ENCODE data around the gene XIRP2.
"Not testable (repeated sequence)": the region's sequence is repeated elsewhere in the genome, so short reads cannot be mapped to it uniquely, and the experiment has no call there.

Gene XIRP2

GRCh38 chr2:167059173-167059572, 170.9 kb downstream of the XIRP2 start:
- DNase-seq = no peak

- no peak for DNase-seq
These were observed 181.6 kb downstream of the XIRP2 start for GRCh38 chr2:167069855-167070254.

- not testable (repeated sequence) for DNase-seq
These were observed 187.4 kb downstream of the XIRP2 start for GRCh38 chr2:167075708-167076107.

GRCh38 chr2:167098931-167099330, 210.7 kb downstream of the XIRP2 start:
- DNase-seq = not testable (repeated sequence)

GRCh38 chr2:167100506-167100905, 212.2 kb downstream of the XIRP2 start:
- no peak for DNase-seq

- no peak for DNase-seq
These were observed 214.9 kb downstream of the XIRP2 start for GRCh38 chr2:167103028-167103756.

- no peak for DNase-seq
These were observed 215.5 kb downstream of the XIRP2 start for GRCh38 chr2:167103757-167104133.

- no peak for DNase-seq
These were observed 216.4 kb downstream of the XIRP2 start for GRCh38 chr2:167104691-167105090.

- not testable (repeated sequence) for DNase-seq
These were observed 221.4 kb downstream of the XIRP2 start for GRCh38 chr2:167109682-167110081.

GRCh38 chr2:167110345-167110744, 222.1 kb downstream of the XIRP2 start:
- DNase-seq = no peak

- DNase-seq = no peak
These were observed 225.7 kb downstream of the XIRP2 start for GRCh38 chr2:167114018-167114417.

GRCh38 chr2:167115541-167115940, 227.3 kb downstream of the XIRP2 start:
- no peak for DNase-seq

GRCh38 chr2:167122389-167122788, 234.1 kb downstream of the XIRP2 start:
- no peak for DNase-seq

GRCh38 chr2:167126165-167126564, 237.9 kb downstream of the XIRP2 start:
- DNase-seq = no peak

- DNase-seq = no peak
These were observed 238.9 kb downstream of the XIRP2 start for GRCh38 chr2:167127135-167127534.

- no peak for DNase-seq
These were observed 239.8 kb downstream of the XIRP2 start for GRCh38 chr2:167128130-167128529.

- DNase-seq = no peak
These were observed 243.8 kb downstream of the XIRP2 start for GRCh38 chr2:167132066-167132465.

- DNase-seq = no peak
These were observed 244.8 kb downstream of the XIRP2 start for GRCh38 chr2:167132906-167133555.

GRCh38 chr2:167133614-167134013, 245.3 kb downstream of the XIRP2 start:
- DNase-seq = no peak

GRCh38 chr2:167134381-167135072, 246.2 kb downstream of the XIRP2 start:
- no peak for DNase-seq

GRCh38 chr2:167135706-167136105, 247.4 kb downstream of the XIRP2 start:
- no peak for DNase-seq

GRCh38 chr2:167136879-167137596, 248.8 kb downstream of the XIRP2 start:
- DNase-seq = no peak

- DNase-seq = no peak
These were observed 252.1 kb downstream of the XIRP2 start for GRCh38 chr2:167140330-167140729.

Data from stimulated activated CD4-positive, alpha-beta T cell treated with anti-CD3 and anti-CD28 coated beads, Interleukin-4, amount 100 ng/mL, for 1 hour (primary cell).